ENCODE results near the gene HIBCH. TPM values are rescaled to one million over a fixed set of nuclear protein-coding genes. Genes with fewer than 3 reads are reported as not detected.
"Not testable (repeated sequence)": the region's sequence is repeated elsewhere in the genome, so short reads cannot be mapped to it uniquely, and the experiment has no call there.

The HIBCH gene
- total RNA-seq, 1 donor from 2014 or later, result 33.7 TPM

GRCh38 chr2:190277234-190278112, 42.2 kb downstream of the HIBCH start:
- Mint-ChIP-seq H3K27me3 (ENCODE audit: low read depth) (no peaks in the 10 kb centered on the region), H3K36me3 (ENCODE audit: low read depth) (peaks cover 29% of the 10 kb centered on the region), H3K27ac (ENCODE audit: unreplicated experiment) (no peak overlapping the region), H3K9me3 (peaks cover 3% of the 10 kb centered on the region), H3K4me3 (no peak overlapping the region), H3K4me1 (peaks cover 2% of the 10 kb centered on the region)
- TF ChIP-seq CTCF (conservative IDR thresholded peaks at IDR 0.05), result peak; percentile 68
- no peak for DNase-seq (ENCODE audit: low read depth, low spot score)

GRCh38 chr2:190272457-190272842, 47.2 kb downstream of the HIBCH start:
- no peak for TF ChIP-seq CTCF (conservative IDR thresholded peaks at IDR 0.05)
- Mint-ChIP-seq H3K27ac (ENCODE audit: unreplicated experiment) (no peak overlapping the region), H3K4me1 (peaks cover 6% of the 10 kb centered on the region), H3K9me3 (peaks cover 3% of the 10 kb centered on the region), H3K4me3 (no peak overlapping the region), H3K27me3 (ENCODE audit: low read depth) (no peaks in the 10 kb centered on the region), H3K36me3 (ENCODE audit: low read depth) (peaks cover 23% of the 10 kb centered on the region)
- DNase-seq (ENCODE audit: low read depth, low spot score), result no peak

GRCh38 chr2:190271783-190272456, 47.7 kb downstream of the HIBCH start:
- H3K27me3 Mint-ChIP-seq (ENCODE audit: low read depth), result no peaks in the 10 kb centered on the region
- no peak overlapping the region for H3K27ac Mint-ChIP-seq (ENCODE audit: unreplicated experiment)
- peaks cover 6% of the 10 kb centered on the region for H3K4me1 Mint-ChIP-seq
- no peak for DNase-seq (ENCODE audit: low read depth, low spot score)
- H3K9me3 Mint-ChIP-seq, result peaks cover 3% of the 10 kb centered on the region
- TF ChIP-seq CTCF (conservative IDR thresholded peaks at IDR 0.05), result no peak
- H3K36me3 Mint-ChIP-seq (ENCODE audit: low read depth), result peaks cover 23% of the 10 kb centered on the region
- no peak overlapping the region for H3K4me3 Mint-ChIP-seq

- Mint-ChIP-seq H3K4me3 (no peak overlapping the region), H3K27ac (ENCODE audit: unreplicated experiment) (no peak overlapping the region), H3K36me3 (ENCODE audit: low read depth) (peaks cover 17% of the 10 kb centered on the region), H3K4me1 (peaks cover 6% of the 10 kb centered on the region), H3K9me3 (no peaks in the 10 kb centered on the region), H3K27me3 (ENCODE audit: low read depth) (no peaks in the 10 kb centered on the region)
- TF ChIP-seq CTCF (conservative IDR thresholded peaks at IDR 0.05), result no peak
- no peak for DNase-seq (ENCODE audit: low read depth, low spot score)
These were observed 49.3 kb downstream of the HIBCH start for GRCh38 chr2:190270298-190270697.

GRCh38 chr2:190269699-190270098, 49.9 kb downstream of the HIBCH start:
- H3K4me1 Mint-ChIP-seq; H3K27ac Mint-ChIP-seq (ENCODE audit: unreplicated experiment); H3K27me3 Mint-ChIP-seq (ENCODE audit: low read depth); DNase-seq (ENCODE audit: low read depth, low spot score); H3K9me3 Mint-ChIP-seq; H3K4me3 Mint-ChIP-seq: not testable (repeated sequence)
- H3K36me3 Mint-ChIP-seq (ENCODE audit: low read depth), result peaks cover 15% of the 10 kb centered on the region

GRCh38 chr2:190267302-190267701, 52.3 kb downstream of the HIBCH start:
- Mint-ChIP-seq H3K4me3 (no peak overlapping the region), H3K27ac (ENCODE audit: unreplicated experiment) (no peak overlapping the region), H3K9me3 (peaks cover 3% of the 10 kb centered on the region), H3K27me3 (ENCODE audit: low read depth) (no peaks in the 10 kb centered on the region), H3K4me1 (peaks cover 2% of the 10 kb centered on the region), H3K36me3 (ENCODE audit: low read depth) (peaks cover 15% of the 10 kb centered on the region)
- DNase-seq (ENCODE audit: low read depth, low spot score), result no peak
- TF ChIP-seq CTCF (conservative IDR thresholded peaks at IDR 0.05), result no peak

All from neural crest cell (in vitro differentiated cells).